NCI-H2227 (cell line): ENCODE measurements around the gene ADAT2.
"Not testable (repeated sequence)": the region's sequence is repeated elsewhere in the genome, so short reads cannot be mapped to it uniquely, and the experiment has no call there.

Experiments
- DNase-seq: peaks from one replicate; lab custom pipeline; 2025; ENCODE audit not compliant: unreplicated experiment; lab: John Stamatoyannopoulos, UW

Gene ADAT2

GRCh38 chr6:143450453-143451371 is at the start of gene ADAT2, which contains the start of gene PEX3:
ADAT2 (minus strand) TSS chr6:143450695; CDS start chr6:143450658, 37 bp downstream.
PEX3 (plus strand) TSS chr6:143450805; CDS start chr6:143451043, 238 bp downstream.
- peak; percentile 92 for DNase-seq

GRCh38 chr6:143498428-143498827 is 47.9 kb upstream of the ADAT2 start:
- no peak for DNase-seq

- no peak for DNase-seq
Measured at GRCh38 chr6:143496974-143497373, 46.5 kb upstream of the ADAT2 start.

- no peak for DNase-seq
Measured at GRCh38 chr6:143490775-143491174, 40.3 kb upstream of the ADAT2 start.

GRCh38 chr6:143490244-143490643 is 39.7 kb upstream of the ADAT2 start:
- DNase-seq: no peak

- no peak for DNase-seq
Measured at GRCh38 chr6:143486752-143487151, 36.3 kb upstream of the ADAT2 start.

GRCh38 chr6:143485967-143486366 is 35.5 kb upstream of the ADAT2 start:
- no peak for DNase-seq

- DNase-seq: no peak
Measured at GRCh38 chr6:143482593-143482992, 32.1 kb upstream of the ADAT2 start.

- no peak for DNase-seq
Measured at GRCh38 chr6:143478479-143479062, 28.1 kb upstream of the ADAT2 start.

GRCh38 chr6:143476545-143476944 is 26.1 kb upstream of the ADAT2 start:
- DNase-seq: no peak

GRCh38 chr6:143471822-143472221 is 21.3 kb upstream of the ADAT2 start:
- no peak for DNase-seq

- not testable (repeated sequence) for DNase-seq
Measured at GRCh38 chr6:143468823-143469222, 18.3 kb upstream of the ADAT2 start.

- DNase-seq: no peak
Measured at GRCh38 chr6:143468026-143468425, 17.5 kb upstream of the ADAT2 start.

- no peak for DNase-seq
Measured at GRCh38 chr6:143465546-143465945, 15.1 kb upstream of the ADAT2 start.

- DNase-seq: no peak
Measured at GRCh38 chr6:143457563-143458359, 7.3 kb upstream of the ADAT2 start.

- no peak for DNase-seq
Measured at GRCh38 chr6:143451531-143451930, 1.0 kb upstream of the ADAT2 start.

GRCh38 chr6:143449714-143450452 is 612 bp downstream of the ADAT2 start:
- peak; percentile 3 for DNase-seq

GRCh38 chr6:143449082-143449713 is 1.3 kb downstream of the ADAT2 start:
- no peak for DNase-seq

GRCh38 chr6:143447865-143448264 is 2.6 kb downstream of the ADAT2 start:
- DNase-seq: not testable (repeated sequence)

- no peak for DNase-seq
Measured at GRCh38 chr6:143443096-143443495, 7.4 kb downstream of the ADAT2 start.
